ENCODE measurements around the gene EPB41L4A. TPM values are rescaled to one million over a fixed set of nuclear protein-coding genes. Genes with fewer than 3 reads are reported as not detected.

Gene EPB41L4A
- total RNA-seq, 4 donors from 2014 or later, result 9.1 to 16.2 (median 14.1) TPM

DNA sequence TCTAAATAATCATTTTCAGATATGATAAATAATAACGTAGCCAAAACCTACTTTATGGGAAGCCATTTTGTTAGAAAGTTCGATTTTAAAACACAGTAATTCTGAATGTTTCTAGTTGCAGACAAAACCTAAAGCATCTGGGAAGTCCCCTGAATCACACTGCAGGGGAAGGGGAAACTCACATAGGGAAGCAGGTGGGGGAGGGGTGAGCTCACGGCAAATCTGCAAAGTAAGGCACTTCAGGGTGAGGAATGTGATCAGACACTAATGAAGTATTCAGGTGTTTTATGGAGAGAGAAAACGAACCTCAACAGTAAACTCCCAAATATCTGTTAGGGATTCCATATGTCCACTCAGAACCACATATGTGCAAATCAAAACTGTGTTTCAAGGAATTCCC is 70.7 kb downstream of the EPB41L4A start:
- intact Hi-C loops (cut with DNase I; ENCODE audit: low total_unique reads), result no loop called here

DNA sequence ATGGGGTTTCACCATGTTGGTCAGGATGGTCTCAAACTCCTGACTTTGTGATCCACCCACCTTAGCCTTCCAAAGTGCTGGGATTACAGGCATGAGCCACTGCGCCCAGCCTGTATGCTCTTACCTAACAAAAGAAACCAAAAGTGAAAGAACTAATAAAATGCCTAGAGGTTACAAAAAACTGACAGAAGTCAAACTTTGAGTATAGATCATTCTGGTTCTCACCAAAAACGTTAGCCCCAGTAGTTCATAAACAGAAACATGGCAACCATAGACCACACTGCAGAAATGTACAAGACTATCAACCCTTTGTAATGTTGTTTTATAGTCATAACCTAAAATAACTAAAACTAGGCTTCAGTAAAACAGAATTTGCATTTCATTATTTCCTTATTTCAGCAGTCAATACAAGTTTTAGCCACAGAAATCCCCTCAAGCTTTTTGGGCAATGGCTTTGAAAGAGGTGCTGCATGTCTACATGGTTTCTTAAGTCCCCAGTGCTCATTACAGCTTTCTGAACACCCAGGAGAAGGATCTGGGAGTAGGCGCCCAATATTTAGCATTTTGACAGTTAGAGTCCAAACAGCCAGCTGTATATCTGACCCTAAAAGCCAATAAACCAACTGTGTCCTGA is 72.5 kb downstream of the EPB41L4A start:
- H3K4me3 ChIP-seq (ENCODE audit: low read depth, poor library complexity, severe bottlenecking), result no peak overlapping the region
- no peak for DNase-seq (ENCODE audit: low spot score in 2 of 2)
- WGBS, 2 donors, result 46 to 48% methylated on average over 3 of the region's 3 CpGs
- TF ChIP-seq, protein P1, sequence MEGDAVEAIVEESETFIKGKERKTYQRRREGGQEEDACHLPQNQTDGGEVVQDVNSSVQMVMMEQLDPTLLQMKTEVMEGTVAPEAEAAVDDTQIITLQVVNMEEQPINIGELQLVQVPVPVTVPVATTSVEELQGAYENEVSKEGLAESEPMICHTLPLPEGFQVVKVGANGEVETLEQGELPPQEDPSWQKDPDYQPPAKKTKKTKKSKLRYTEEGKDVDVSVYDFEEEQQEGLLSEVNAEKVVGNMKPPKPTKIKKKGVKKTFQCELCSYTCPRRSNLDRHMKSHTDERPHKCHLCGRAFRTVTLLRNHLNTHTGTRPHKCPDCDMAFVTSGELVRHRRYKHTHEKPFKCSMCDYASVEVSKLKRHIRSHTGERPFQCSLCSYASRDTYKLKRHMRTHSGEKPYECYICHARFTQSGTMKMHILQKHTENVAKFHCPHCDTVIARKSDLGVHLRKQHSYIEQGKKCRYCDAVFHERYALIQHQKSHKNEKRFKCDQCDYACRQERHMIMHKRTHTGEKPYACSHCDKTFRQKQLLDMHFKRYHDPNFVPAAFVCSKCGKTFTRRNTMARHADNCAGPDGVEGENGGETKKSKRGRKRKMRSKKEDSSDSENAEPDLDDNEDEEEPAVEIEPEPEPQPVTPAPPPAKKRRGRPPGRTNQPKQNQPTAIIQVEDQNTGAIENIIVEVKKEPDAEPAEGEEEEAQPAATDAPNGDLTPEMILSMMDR (IDR thresholded peaks at IDR 0.05), result no peak
- no peak for TF ChIP-seq POLR2A (IDR thresholded peaks at IDR 0.05)
- intact Hi-C loops (cut with DNase I; ENCODE audit: low total_unique reads), result no loop called here

More for the DNA sequence above, 70.7 kb downstream of the EPB41L4A start:
- no peak overlapping the region for H3K4me3 ChIP-seq (ENCODE audit: low read depth, poor library complexity, severe bottlenecking)
- TF ChIP-seq POLR2A (IDR thresholded peaks at IDR 0.05), result no peak
- TF ChIP-seq, protein P1 (IDR thresholded peaks at IDR 0.05), result no peak
- DNase-seq (ENCODE audit: low spot score in 2 of 2), result no peak
- WGBS, 2 donors, result 63 to 67% methylated on average over 4 of the region's 4 CpGs

DNA sequence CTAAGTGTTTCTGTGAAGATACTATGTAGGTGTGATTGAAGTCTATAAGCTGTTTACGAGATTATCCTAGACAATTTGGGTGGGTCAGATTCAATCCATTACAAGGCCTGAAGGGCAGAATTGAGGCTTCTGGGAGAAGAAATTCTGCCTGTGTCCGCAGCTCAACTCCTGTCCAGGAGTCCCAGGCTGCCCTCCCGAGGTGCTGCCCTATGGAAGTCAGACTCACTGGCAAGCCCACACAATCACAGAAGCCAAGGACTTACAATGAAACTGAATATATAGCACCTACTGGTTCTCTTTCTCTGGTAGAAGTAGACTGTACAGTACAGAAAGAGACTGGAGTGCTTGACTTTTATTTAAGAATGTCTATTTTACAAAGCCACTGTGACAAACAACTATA is 74.5 kb downstream of the EPB41L4A start:
- WGBS, 2 donors, result 95 to 98% methylated on average over 3 of the region's 3 CpGs
- no peak for TF ChIP-seq POLR2A (IDR thresholded peaks at IDR 0.05)
- TF ChIP-seq, protein P1 (IDR thresholded peaks at IDR 0.05), result no peak
- intact Hi-C loops (cut with DNase I; ENCODE audit: low total_unique reads), result no loop called here
- no peak for DNase-seq (ENCODE audit: low spot score in 2 of 2)
- H3K4me3 ChIP-seq (ENCODE audit: low read depth, poor library complexity, severe bottlenecking), result no peak overlapping the region

DNA sequence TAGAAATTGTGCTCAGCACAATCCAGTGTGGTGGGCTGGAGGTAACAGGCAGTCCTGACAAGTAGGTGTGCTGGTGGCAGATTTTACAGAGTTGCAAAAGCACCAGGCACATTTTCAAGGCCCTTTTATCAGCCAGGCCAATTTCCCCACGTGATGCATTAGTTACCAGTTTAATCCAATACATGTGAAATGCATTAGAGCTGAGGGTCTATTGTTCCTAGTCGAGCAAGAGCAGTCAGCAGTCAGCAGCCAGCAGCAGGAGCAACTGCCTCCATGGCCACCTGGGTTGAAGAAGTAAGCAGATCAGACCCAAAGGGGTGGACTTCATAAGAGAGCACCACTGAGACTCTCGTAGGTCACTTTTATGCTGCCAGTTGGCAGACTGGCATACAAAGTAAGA is 76.7 kb downstream of the EPB41L4A start:
- intact Hi-C loops (cut with DNase I; ENCODE audit: low total_unique reads), result no loop called here
- WGBS, 2 donors, result 43 to 66% methylated on average over 3 of the region's 3 CpGs
- DNase-seq (ENCODE audit: low spot score in 2 of 2), result no peak
- no peak overlapping the region for H3K4me3 ChIP-seq (ENCODE audit: low read depth, poor library complexity, severe bottlenecking)
- TF ChIP-seq, protein P1 (IDR thresholded peaks at IDR 0.05), result no peak
- TF ChIP-seq POLR2A (IDR thresholded peaks at IDR 0.05), result no peak

DNA sequence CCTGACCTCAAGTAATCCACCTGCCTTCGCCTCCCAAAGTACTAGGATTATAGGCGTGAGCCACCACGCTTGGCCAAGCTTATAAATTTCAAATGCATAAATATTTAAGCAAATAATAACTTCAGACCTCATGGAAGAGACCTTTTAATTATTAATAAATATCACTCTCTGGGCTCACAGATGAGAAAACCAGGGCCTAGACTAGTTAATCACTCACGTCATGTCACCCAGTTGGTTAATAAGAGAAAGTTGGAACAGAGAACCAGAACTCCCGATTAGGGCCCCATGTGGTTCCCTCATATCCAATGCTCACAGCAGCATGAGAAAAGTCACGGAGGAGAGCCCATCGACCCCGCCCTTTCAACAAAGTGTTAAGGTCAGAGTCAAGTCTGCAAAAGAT is 79.3 kb downstream of the EPB41L4A start:
- no peak overlapping the region for H3K4me3 ChIP-seq (ENCODE audit: low read depth, poor library complexity, severe bottlenecking)
- DNase-seq (ENCODE audit: low spot score in 2 of 2), result no peak
- TF ChIP-seq, protein P1 (IDR thresholded peaks at IDR 0.05), result no peak
- no peak for TF ChIP-seq POLR2A (IDR thresholded peaks at IDR 0.05)
- 91 to 94% methylated on average over 8 of the region's 8 CpGs for WGBS, 2 donors
- intact Hi-C loops (cut with DNase I; ENCODE audit: low total_unique reads), result no loop called here

Data from lower leg skin (tissue), 4 donors.